Left forelimb (tissue), 1 donor: ENCODE measurements around the gene SBNO2.
A peak's percentile ranks its signal among the peaks of the same experiment; 100 is the strongest.
"Not testable (repeated sequence)": the region's sequence is repeated elsewhere in the genome, so short reads cannot be mapped to it uniquely, and the experiment has no call there.

Source experiments
- DNase-seq: peaks from one replicate; pipeline ENCODE4 v3.0.0-alpha.2; 2018; ENCODE audit warnings: low spot score

Gene SBNO2

GRCh38 chr19:1173845-1174809 is at the start of gene SBNO2:
Gene SBNO2 (minus strand): TSS chr19:1174268. CDS start chr19:1154276, 19,992 bp downstream.
- DNase-seq, result peak; percentile 94

DNA sequence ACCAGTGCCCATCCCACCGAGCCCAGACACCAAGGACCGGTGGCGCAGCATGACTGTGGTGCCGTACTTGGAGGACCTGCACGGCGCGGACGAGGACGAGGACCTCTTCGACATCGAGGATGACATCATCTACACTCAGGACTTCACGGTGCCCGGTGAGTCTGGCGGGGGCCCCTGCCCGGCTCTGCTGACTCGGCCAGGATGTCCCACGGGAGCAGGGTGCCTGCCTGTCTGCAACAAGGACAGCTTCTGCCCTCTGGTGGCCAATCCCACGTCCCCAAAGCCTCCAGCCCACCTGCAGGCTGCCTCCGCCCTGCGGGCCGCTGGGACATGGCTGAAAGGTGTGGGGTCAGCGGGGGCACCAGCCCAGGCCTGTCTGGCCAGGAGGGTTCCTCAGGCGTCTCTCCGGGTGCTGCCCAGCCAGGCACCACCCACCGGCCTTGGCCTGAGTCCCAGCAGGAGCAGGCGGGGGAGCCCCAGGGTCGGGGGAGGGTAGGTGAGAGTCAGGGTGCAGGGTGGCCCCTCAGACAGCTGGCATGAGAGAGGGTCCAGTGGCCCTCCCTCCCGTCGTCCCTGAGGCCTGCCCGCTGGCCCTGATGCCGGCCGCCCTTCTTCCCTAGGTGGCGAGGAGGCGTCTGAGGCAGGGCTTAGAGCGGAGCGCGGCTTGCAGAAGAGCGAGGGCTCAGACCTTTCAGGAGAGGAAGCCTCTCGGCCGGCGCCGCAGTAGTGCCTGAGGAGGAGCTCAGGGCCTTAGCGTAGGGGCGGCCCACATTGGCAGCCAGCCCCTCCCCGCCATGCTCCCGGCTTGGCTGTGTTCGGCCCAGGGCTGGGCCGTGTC is 49.2 kb upstream of the SBNO2 start:
- DNase-seq, result no peak

- DNase-seq, result no peak
Observed at GRCh38 chr19:1222394-1222793, 48.3 kb upstream of the SBNO2 start.

DNA sequence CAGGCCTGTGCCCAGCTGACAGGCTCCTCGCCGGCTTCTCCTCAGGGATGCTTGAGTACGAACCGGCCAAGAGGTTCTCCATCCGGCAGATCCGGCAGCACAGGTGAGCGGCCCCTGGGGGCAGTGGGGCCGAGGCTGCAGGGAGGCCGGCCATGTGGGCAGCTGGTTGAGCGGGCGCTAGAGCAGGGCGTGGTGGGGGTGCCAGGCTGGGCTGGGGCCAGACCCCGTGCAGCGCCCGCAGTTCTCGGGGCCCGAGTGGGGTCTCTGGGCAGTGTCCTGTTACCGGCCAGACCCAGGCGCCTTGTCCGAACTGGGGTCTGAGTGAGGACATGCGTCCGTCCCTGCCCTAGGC is 47.8 kb upstream of the SBNO2 start:
- DNase-seq, result no peak

DNA sequence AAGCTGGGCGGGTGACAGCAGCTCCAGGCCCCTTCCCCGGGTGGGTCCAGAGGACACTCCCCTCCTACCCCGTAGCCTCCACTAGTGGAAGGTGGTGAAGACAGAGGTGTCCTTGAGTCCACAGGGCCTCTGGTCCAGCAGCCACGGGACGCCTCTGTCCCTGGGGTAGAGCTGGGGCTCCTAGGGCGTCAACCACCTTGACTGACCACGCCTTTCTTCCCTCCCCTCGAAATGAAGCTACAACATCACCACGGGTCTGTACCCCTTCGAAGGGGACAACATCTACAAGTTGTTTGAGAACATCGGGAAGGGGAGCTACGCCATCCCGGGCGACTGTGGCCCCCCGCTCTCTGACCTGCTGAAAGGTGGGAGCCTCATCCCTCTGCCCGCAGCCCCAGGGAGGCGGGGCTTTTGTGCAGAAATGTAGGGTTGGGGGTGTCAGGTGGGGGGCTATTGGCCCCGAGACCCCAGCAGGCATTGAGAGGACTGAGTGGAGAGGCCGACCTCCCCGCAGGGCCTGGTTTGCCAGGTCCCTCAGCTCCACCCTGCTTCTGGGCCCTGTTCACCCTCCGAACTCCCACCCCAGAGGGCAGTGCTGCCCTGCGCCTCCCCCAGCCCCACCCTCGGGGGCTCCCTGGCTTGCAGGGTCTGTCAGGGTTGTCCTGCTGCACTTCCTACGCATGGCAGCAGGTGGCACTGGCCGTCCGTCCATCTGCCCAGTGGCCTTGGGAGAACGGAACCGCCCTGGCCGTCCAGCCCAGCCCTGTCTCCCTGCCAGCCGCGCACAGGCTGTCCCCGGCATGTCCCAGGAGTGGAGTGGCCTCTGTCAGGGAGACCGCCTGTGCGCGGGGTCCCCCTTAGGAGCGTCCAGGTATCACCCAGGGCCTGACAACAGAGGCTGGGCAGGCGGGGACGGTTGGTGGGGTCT is 47.2 kb upstream of the SBNO2 start:
- no peak for DNase-seq

DNA sequence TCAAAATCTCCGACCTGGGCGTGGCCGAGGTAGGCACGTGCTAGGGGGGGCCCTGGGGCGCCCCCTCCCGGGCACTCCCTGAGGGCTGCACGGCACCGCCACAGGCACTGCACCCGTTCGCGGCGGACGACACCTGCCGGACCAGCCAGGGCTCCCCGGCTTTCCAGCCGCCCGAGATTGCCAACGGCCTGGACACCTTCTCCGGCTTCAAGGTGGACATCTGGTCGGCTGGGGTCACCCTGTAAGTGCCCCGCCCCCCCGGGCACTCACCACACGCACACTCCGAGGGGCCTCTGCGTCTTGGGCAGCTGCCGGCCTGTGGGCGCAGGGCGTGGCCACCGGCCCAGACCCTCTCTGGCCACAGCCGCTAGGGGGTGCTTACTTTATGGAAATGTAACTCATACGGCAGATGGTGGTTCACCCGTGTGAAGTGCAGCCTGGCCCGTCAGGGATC is 46.4 kb upstream of the SBNO2 start:
- no peak for DNase-seq

DNA sequence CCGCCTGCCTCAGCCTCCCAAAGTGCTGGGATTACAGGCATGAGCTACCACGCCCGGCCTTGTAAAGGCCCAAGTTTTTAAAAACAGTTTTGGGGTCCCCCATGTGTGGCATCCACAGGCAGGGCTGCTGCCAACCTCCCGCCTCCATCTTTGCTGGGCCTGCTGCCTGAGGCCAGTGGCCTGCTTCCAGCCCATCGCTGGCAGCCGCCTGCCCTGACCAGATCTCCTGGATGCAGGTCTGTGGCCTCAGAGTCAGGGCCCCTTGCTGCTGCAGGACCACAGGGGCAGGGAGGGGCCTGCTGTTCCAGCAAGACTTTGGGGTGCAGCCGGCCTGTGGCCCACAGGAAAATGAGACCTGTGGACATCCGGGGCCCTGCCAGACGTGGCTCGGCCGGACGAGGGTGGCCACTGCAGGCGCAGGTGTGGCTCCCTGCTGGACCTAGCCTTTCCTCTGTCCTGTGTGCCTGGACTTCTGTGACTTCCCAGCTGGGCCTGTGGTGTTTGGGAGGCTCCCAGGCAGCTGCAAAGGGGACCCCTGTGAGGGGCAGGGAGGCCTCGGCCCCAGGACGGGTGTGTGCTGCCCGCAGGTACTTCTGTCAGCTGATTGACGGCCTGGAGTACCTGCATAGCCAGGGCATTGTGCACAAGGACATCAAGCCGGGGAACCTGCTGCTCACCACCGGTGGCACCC is 45.9 kb upstream of the SBNO2 start:
- no peak for DNase-seq

- no peak for DNase-seq
Observed at GRCh38 chr19:1218751-1219567, 44.9 kb upstream of the SBNO2 start.

- DNase-seq, result no peak
Observed at GRCh38 chr19:1217366-1217765, 43.3 kb upstream of the SBNO2 start.

GRCh38 chr19:1216756-1217155 is 42.7 kb upstream of the SBNO2 start:
- DNase-seq, result no peak

DNA sequence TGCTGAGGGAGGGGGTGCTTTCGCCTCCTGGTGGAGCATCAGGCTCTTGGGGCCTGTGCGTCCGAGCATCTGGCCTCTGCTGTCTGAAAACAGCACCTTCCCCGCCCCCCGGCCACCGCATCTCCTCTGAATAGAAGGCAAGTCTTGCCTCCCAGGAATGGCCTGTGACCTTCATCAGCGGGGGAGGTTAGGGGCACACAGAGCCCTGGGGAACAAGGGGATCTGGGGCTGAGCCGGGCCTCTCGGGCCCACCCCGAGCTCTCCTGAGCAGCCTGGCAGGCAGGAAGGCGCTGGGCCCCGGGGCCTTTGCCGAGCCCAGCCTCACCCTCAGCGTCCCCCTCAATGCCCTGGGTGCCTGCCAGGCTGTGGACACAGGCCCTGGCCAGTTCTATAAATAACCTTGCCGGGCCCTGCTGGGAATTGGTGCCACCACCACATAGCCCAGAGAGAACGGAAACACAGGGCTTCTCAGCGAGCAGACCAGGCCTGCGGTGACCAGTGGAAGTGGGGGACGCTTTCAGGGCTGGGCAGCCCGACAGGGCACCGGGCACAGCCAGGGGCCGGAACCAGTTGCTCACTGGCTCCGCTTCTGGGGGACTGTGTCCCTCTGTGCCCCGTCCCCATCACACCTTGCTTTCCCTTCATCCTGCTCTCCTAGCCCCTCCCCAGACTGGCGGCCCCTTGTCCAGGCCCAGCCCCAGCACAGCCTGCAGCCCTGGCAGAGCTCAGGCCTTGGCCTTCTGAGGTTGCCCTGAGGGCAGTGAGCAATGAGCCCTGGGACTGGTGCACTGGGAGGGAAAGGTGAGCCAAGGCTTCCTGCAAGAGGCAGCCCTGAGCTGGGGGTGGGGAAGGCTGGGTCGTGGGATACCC is 41.0 kb upstream of the SBNO2 start:
- DNase-seq, result no peak

DNA sequence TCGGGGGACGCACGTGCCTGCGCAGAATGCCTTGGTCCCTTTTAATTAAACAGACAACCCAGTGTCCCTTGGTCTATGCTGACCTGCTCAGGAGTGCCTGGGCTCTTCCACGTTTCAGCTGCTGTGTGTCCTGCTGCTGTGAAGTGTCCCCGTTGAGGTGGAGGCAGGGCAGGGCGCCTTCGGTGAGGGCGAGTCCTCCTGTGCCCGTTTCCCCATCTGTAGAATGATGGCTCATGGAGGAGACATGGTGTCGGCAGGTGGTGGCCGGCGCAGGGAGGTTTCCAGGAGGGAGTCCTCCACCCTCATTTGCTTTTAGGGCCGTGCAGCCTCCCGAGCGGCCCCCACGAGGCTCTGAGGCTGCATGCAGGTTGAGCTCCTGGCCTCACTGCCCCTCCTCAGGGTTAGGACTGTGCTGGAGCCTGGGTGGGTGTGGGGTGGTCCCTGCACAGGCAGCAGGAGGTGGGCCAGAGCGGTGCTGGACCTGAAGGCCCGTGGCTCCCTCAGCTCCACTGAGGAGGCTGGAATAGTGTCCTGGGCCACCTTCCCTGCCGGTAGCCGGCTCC is 40.3 kb upstream of the SBNO2 start:
- no peak for DNase-seq

DNA sequence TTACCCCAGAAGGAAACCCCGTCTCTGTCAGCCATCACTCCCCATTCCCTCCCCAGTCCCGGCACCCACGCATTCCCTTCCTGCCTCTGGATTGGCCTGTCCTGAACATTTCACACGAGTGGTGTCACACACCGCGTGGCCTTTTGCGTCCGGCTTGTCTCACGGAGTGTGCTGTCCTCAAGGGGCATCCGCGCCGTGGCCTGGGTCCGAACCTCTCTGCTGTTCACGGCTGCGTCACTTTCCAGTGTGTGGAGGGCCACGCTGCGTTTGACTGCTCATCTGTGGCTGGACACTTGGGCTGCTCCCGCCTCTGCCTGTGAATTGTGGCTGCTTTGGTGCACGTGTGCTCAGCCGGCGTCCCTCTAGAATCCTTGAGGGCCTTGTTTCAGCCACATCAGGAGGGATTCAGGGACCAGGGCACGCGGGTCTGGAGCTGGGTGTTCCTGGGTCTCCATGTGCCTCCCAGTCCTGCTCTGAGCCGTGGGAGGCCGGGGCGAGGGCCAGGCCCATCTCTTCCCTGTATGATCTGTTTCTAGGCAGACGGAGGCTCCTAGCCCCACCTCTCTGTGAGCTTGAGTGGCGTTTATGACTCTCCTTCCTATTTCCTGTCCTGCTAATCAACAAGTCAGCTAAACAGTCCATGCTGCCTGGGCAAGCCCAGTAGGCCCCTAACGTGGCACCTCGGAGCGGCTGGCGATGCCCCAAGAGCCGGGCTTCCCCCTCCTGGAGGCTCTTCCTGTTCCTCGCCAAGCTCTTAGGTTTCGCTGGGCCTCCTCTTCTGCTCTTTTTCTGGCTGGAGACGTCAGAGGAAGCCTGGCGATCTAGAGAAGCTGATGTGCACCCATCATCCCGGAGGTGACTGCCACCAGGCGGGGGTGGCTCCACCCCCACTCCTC is 39.6 kb upstream of the SBNO2 start:
- DNase-seq, result no peak

DNA sequence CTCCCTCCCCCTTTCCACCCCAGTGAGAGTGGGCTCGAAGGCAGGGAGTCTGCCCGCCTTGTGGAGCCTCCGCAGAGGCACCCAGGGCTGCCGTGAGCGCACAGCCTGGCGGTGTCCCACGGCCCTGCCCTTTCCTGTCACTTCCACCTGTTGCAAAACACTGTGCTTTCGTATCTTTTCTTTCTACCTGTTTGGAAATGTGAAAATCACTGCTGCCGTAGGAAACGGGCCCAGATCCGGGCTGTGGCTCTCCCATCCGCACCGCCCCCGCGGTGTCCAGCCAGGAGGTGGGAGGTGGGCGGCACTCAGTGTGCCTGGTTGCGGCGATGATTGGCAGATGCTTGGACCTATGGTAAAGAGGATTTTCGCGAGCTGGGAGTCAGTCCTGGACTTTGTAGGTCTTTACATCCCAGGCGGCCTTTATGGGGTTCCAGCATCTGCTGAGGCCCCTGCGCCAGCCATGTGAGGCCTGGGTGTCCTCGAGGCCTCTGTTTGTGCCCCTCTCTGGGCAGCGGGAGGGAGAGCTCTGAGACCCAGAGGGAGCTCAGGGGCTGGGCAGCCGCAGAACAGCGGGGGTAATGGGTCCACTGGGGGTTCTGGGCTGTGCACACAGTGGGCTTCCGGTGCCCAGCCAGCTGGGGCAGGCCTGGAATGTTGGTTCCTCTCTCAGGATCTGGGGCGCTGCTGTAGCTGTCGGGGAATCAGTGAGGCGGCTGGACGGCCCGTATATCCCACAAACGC is 37.6 kb upstream of the SBNO2 start:
- no peak for DNase-seq

GRCh38 chr19:1210227-1210538 is 36.1 kb upstream of the SBNO2 start:
- no peak for DNase-seq

- not testable (repeated sequence) for DNase-seq
Observed at GRCh38 chr19:1208830-1209229, 34.8 kb upstream of the SBNO2 start.

- DNase-seq, result no peak
Observed at GRCh38 chr19:1206864-1207450, 32.9 kb upstream of the SBNO2 start.
